GM23338 (cell line): ENCODE measurements around the gene CRK. TPM values are rescaled to one million over a fixed set of nuclear protein-coding genes. Genes with fewer than 3 reads are reported as not detected.

Experiments used
- ATAC-seq: fragments of 200-7000 bp; cut with Tn5 transposase; 3 replicates; pipeline ENCODE4 v1.9.1; 2020
- DNase-seq: peaks from one replicate; pipeline ENCODE4 v3.0.0-alpha.2; 2015; ENCODE audit warnings: low spot score
- H2AFZ ChIP-seq: fragments of 200-600 bp; sonication (generic); 2 replicates; pipeline ENCODE4 v1.8.0; 2016; ENCODE audit warnings: antibody characterized with exemption, mild to moderate bottlenecking, moderate library complexity
- H3F3A ChIP-seq: fragments of 200-600 bp; sonication (generic); replicated peaks from 2 replicates; pipeline ENCODE4 v1.8.0; 2017; ENCODE audit warnings: antibody characterized with exemption, mixed run types, low read depth
- H3K27ac ChIP-seq: fragments of 200-600 bp; sonication (generic); 2 replicates; pipeline ENCODE4 v1.6.1; 2016; ENCODE audit warnings: low read depth
- H3K27me3 ChIP-seq: fragments of 200-600 bp; sonication (generic); 2 replicates; pipeline ENCODE4 v1.8.0; 2016; ENCODE audit warnings: mild to moderate bottlenecking, mixed run types, moderate library complexity; ENCODE audit not compliant: insufficient read depth
- H3K36me3 ChIP-seq: fragments of 200-600 bp; sonication (generic); 2 replicates; pipeline ENCODE4 v1.8.0; 2016; ENCODE audit warnings: mild to moderate bottlenecking; ENCODE audit not compliant: insufficient read depth
- H3K4me1 ChIP-seq: fragments of 200-600 bp; sonication (generic); 2 replicates; pipeline ENCODE4 v1.8.0; 2016; ENCODE audit warnings: mild to moderate bottlenecking, moderate library complexity; ENCODE audit not compliant: insufficient read depth
- H3K4me2 ChIP-seq: fragments of 200-600 bp; sonication (generic); 2 replicates; pipeline ENCODE4 v1.7.1; 2017; ENCODE audit warnings: mixed run types
- H3K4me3 ChIP-seq: fragments of 200-600 bp; sonication (generic); 2 replicates; pipeline ENCODE4 v1.6.1; 2016; ENCODE audit warnings: mixed run types
- H3K79me2 ChIP-seq: fragments of 200-600 bp; sonication (generic); replicated peaks from 2 replicates; pipeline ENCODE4 v1.8.0; 2017; ENCODE audit warnings: mild to moderate bottlenecking; ENCODE audit not compliant: insufficient read depth
- H3K9me2 ChIP-seq: fragments of 200-600 bp; sonication (generic); 2 replicates; pipeline ENCODE4 v1.8.0; 2017; ENCODE audit not compliant: insufficient read depth
- H4K20me1 ChIP-seq: fragments of 200-600 bp; sonication (generic); replicated peaks from 2 replicates; pipeline ENCODE4 v1.8.0; 2017; ENCODE audit warnings: mild to moderate bottlenecking; ENCODE audit not compliant: insufficient read depth
- H3K27ac Mint-ChIP-seq: 2 replicates; pipeline ENCODE4 v1.8.0; 2020; ENCODE audit warnings: inconsistent platforms, mild to moderate bottlenecking, moderate library complexity, mixed read lengths
- H3K27me3 Mint-ChIP-seq: 3 replicates; pipeline ENCODE4 v1.8.0; 2022; ENCODE audit warnings: low read depth, mild to moderate bottlenecking, moderate library complexity, mixed read lengths, inconsistent platforms; ENCODE audit not compliant: insufficient read depth, poor library complexity
- H3K36me3 Mint-ChIP-seq: 3 replicates; pipeline ENCODE4 v1.8.0; 2021; ENCODE audit warnings: low read depth, mild to moderate bottlenecking, inconsistent platforms, moderate library complexity, mixed read lengths
- H3K4me1 Mint-ChIP-seq: 3 replicates; pipeline ENCODE4 v1.8.0; 2020; ENCODE audit warnings: mild to moderate bottlenecking, inconsistent platforms, mixed read lengths
- H3K4me3 Mint-ChIP-seq: 3 replicates; pipeline ENCODE4 v1.8.0; 2021; ENCODE audit warnings: moderate library complexity, mild to moderate bottlenecking, inconsistent platforms, mixed read lengths
- H3K9me3 Mint-ChIP-seq: 3 replicates; pipeline ENCODE4 v1.8.0; 2020; ENCODE audit warnings: moderate library complexity, mild to moderate bottlenecking, inconsistent platforms, mixed read lengths
- EZH2phosphoT487 ChIP-seq: fragments of 200-600 bp; sonication (generic); IDR thresholded peaks from one replicate; pipeline ENCODE4 v1.8.1; 2018; ENCODE audit warnings: antibody characterized with exemption; ENCODE audit not compliant: unreplicated experiment
- POLR2AphosphoS5 ChIP-seq: IDR thresholded peaks from 2 replicates; pipeline ENCODE4 v1.6.1; 2016; ENCODE audit warnings: antibody characterized with exemption, low read depth
- STAT1 ChIP-seq: IDR thresholded peaks from one replicate; pipeline ENCODE4 v1.6.1; 2016; ENCODE audit warnings: antibody characterized with exemption; ENCODE audit not compliant: unreplicated experiment
- ZNF114 ChIP-seq: fragments of 250-450 bp; sonication (Bioruptor Pico); IDR thresholded peaks from 2 replicates; pipeline ENCODE4 v1.5.0; 2020; ENCODE audit warnings: mild to moderate bottlenecking, moderate library complexity
- polyA plus RNA-seq: library from polyadenylated mRNA; unstranded; fragments of >200 nt; fragmentation: Nextera tagmentation; extraction: Ambion mirVana; gene quantifications from 2 replicates; pipeline ENCODE4 v1.2.1, GENCODE V29; 2016
- total RNA-seq: library from RNA; depleted of rRNA; stranded (reverse); fragments of >200 nt; shearing (Covaris generic); gene quantifications from 2 replicates; pipeline ENCODE4 v1.2.3, GENCODE V29; 2014
- TF ChIP-seq, protein P1 (sequence below): fragments of 250-450 bp; sonication (Bioruptor Pico); IDR thresholded peaks from 2 replicates; pipeline ENCODE4 v1.5.0; 2020; ENCODE audit warnings: mild to moderate bottlenecking, moderate library complexity

Gene CRK
- total and polyA plus RNA-seq, 2 experiments from 2014 or later = 32.6 to 59.8 TPM

DNA sequence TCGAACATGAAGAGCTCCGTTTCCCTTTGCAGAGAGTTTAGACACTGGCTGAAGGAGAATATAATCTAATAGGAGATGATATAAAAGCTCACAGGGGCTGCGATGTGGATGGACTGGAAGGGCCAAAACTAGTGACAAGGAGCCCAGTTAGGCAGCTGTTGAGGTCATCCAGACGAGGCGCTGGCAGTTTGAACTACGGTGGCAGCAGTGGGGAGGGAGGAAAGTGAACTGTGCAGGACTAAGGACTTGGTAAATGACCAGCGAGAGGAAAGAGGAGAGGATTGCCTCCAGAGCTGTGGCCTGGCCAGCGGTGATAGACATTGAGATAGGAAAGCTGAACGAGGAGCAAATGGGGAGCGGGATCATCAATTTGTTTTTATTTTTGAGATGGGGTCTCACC is 41.4 kb downstream of the CRK start:
- H3K27me3 ChIP-seq = no peaks in the 10 kb centered on the region
- H3K36me3 Mint-ChIP-seq = peaks cover 3% of the 10 kb centered on the region; the same call in 1 of the 3 replicates
- no peaks in the 10 kb centered on the region for H3K9me2 ChIP-seq
- H3K27ac ChIP-seq = no peak overlapping the region
- no peaks in the 10 kb centered on the region; the same call in 2 of the 3 replicates for H3K4me1 Mint-ChIP-seq
- no peaks in the 10 kb centered on the region; the same call in 1 of the 2 replicates for H3K4me1 ChIP-seq
- H4K20me1 ChIP-seq = peaks cover 15% of the 10 kb centered on the region; the same call in 1 of the 2 replicates
- no peak overlapping the region for H3K4me3 ChIP-seq
- DNase-seq (no peak), ATAC-seq (no peak)
- no peak overlapping the region for H3K27ac Mint-ChIP-seq
- H3K4me2 ChIP-seq = no peak overlapping the region
- no peaks in the 10 kb centered on the region; the same call in 2 of the 3 replicates for H3K9me3 Mint-ChIP-seq
- TF ChIP-seq, protein P1, sequence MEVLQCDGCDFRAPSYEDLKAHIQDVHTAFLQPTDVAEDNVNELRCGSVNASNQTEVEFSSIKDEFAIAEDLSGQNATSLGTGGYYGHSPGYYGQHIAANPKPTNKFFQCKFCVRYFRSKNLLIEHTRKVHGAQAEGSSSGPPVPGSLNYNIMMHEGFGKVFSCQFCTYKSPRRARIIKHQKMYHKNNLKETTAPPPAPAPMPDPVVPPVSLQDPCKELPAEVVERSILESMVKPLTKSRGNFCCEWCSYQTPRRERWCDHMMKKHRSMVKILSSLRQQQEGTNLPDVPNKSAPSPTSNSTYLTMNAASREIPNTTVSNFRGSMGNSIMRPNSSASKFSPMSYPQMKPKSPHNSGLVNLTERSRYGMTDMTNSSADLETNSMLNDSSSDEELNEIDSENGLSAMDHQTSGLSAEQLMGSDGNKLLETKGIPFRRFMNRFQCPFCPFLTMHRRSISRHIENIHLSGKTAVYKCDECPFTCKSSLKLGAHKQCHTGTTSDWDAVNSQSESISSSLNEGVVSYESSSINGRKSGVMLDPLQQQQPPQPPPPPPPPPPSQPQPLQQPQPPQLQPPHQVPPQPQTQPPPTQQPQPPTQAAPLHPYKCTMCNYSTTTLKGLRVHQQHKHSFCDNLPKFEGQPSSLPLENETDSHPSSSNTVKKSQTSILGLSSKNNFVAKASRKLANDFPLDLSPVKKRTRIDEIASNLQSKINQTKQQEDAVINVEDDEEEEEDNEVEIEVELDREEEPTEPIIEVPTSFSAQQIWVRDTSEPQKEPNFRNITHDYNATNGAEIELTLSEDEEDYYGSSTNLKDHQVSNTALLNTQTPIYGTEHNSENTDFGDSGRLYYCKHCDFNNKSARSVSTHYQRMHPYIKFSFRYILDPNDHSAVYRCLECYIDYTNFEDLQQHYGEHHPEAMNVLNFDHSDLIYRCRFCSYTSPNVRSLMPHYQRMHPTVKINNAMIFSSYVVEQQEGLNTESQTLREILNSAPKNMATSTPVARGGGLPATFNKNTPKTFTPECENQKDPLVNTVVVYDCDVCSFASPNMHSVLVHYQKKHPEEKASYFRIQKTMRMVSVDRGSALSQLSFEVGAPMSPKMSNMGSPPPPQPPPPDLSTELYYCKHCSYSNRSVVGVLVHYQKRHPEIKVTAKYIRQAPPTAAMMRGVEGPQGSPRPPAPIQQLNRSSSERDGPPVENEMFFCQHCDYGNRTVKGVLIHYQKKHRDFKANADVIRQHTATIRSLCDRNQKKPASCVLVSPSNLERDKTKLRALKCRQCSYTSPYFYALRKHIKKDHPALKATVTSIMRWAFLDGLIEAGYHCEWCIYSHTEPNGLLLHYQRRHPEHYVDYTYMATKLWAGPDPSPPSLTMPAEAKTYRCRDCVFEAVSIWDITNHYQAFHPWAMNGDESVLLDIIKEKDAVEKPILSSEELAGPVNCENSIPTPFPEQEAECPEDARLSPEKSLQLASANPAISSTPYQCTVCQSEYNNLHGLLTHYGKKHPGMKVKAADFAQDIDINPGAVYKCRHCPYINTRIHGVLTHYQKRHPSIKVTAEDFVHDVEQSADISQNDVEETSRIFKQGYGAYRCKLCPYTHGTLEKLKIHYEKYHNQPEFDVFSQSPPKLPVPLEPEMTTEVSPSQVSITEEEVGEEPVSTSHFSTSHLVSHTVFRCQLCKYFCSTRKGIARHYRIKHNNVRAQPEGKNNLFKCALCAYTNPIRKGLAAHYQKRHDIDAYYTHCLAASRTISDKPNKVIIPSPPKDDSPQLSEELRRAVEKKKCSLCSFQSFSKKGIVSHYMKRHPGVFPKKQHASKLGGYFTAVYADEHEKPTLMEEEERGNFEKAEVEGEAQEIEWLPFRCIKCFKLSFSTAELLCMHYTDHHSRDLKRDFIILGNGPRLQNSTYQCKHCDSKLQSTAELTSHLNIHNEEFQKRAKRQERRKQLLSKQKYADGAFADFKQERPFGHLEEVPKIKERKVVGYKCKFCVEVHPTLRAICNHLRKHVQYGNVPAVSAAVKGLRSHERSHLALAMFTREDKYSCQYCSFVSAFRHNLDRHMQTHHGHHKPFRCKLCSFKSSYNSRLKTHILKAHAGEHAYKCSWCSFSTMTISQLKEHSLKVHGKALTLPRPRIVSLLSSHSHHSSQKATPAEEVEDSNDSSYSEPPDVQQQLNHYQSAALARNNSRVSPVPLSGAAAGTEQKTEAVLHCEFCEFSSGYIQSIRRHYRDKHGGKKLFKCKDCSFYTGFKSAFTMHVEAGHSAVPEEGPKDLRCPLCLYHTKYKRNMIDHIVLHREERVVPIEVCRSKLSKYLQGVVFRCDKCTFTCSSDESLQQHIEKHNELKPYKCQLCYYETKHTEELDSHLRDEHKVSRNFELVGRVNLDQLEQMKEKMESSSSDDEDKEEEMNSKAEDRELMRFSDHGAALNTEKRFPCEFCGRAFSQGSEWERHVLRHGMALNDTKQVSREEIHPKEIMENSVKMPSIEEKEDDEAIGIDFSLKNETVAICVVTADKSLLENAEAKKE (CRISPR knock-in tag) = no peak
- no peak for TF ChIP-seq EZH2phosphoT487
- TF ChIP-seq STAT1 = no peak
- no peak for TF ChIP-seq ZNF114 (CRISPR knock-in tag)
- no peaks in the 10 kb centered on the region for H3K36me3 ChIP-seq
- H3K79me2 ChIP-seq = no peaks in the 10 kb centered on the region
- no peak overlapping the region; the same call in 2 of the 3 replicates for H3K4me3 Mint-ChIP-seq
- peaks cover 6% of the 10 kb centered on the region for H3K27me3 Mint-ChIP-seq
- H3F3A ChIP-seq = 0 out of 2 replicates have a peak, but pooled peaks cover 2% of the 10 kb centered on the region
- no peak overlapping the region for H2AFZ ChIP-seq

DNA sequence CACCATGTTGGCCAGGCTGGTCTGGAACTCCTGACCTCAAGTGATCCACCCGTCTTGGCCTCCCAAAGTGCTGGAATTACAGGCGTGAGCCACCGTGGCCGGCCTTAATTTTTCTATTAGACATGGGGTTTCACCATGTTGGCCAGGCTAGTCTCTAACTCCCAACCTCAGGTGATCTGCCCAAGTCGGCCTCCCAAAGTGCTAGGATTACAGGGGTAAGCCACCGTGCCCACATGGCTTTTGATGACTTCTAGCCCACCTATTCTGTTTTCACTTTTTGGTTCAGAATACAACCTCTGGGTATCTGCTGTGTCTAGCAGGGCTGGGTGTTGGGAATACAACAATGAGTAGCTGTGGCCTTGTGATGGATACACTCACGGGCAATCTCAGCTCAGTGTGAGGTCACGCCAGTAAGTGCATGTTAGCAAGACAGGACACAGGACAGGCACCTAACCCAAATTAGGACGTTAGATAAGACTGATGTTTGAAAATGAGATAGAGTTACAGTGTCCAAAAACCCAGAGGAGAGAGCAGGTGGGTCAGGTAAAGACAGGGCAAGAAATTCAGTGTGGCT is 41.9 kb downstream of the CRK start:
- ATAC-seq = no peak
- H3K27ac Mint-ChIP-seq = no peak overlapping the region
- TF ChIP-seq, protein P1 (CRISPR knock-in tag) = no peak
- no peak for TF ChIP-seq STAT1
- no peak for TF ChIP-seq EZH2phosphoT487
- no peak for TF ChIP-seq POLR2AphosphoS5

More for the DNA sequence above, 41.9 kb downstream of the CRK start:
- Histone ChIP-seq H3K79me2 (no peaks in the 10 kb centered on the region), H3K4me2 (no peak overlapping the region), H3K9me2 (no peaks in the 10 kb centered on the region), H4K20me1 (peaks cover 10% of the 10 kb centered on the region; the same call in 1 of the 2 replicates), H3F3A (0 out of 2 replicates have a peak, but pooled peaks cover 2% of the 10 kb centered on the region), H2AFZ (no peak overlapping the region), H3K27ac (no peak overlapping the region), H3K4me3 (no peak overlapping the region), H3K36me3 (no peaks in the 10 kb centered on the region), H3K4me1 (no peaks in the 10 kb centered on the region; the same call in 1 of the 2 replicates), H3K27me3 (no peaks in the 10 kb centered on the region)
- H3K36me3 Mint-ChIP-seq = peaks cover 3% of the 10 kb centered on the region; the same call in 1 of the 3 replicates
- DNase-seq = no peak
- no peaks in the 10 kb centered on the region; the same call in 2 of the 3 replicates for H3K4me1 Mint-ChIP-seq
- no peaks in the 10 kb centered on the region; the same call in 2 of the 3 replicates for H3K9me3 Mint-ChIP-seq
- no peak overlapping the region for H3K4me3 Mint-ChIP-seq
- peaks cover 6% of the 10 kb centered on the region for H3K27me3 Mint-ChIP-seq
